Fibroblast of villous mesenchyme (primary cell): ENCODE data around the gene VWA1. TPM values are rescaled to one million over a fixed set of nuclear protein-coding genes. Genes with fewer than 3 reads are reported as not detected.
"Not testable (repeated sequence)": the region's sequence is repeated elsewhere in the genome, so short reads cannot be mapped to it uniquely, and the experiment has no call there.

Source experiments
- DNase-seq: peaks from one replicate; pipeline ENCODE4 v3.0.0-alpha.2; 2010; ENCODE audit warnings: low read depth
- H3K4me3 ChIP-seq: 2 replicates; pipeline ENCODE4 v1.5.1; 2011; ENCODE audit warnings: low read depth, mild to moderate bottlenecking, low read length
- CTCF ChIP-seq: IDR thresholded peaks from 2 replicates; pipeline ENCODE4 v1.5.1; 2012; ENCODE audit warnings: low read depth, mild to moderate bottlenecking, low read length; ENCODE audit not compliant: insufficient read depth
- total RNA-seq: library from RNA; depleted of rRNA; stranded (reverse); fragments of >200 nt; gene quantifications from 2 replicates; pipeline ENCODE4 v1.2.3, GENCODE V29; 2012

VWA1 gene
- total RNA-seq, 1 donor = 5.6 TPM

DNA sequence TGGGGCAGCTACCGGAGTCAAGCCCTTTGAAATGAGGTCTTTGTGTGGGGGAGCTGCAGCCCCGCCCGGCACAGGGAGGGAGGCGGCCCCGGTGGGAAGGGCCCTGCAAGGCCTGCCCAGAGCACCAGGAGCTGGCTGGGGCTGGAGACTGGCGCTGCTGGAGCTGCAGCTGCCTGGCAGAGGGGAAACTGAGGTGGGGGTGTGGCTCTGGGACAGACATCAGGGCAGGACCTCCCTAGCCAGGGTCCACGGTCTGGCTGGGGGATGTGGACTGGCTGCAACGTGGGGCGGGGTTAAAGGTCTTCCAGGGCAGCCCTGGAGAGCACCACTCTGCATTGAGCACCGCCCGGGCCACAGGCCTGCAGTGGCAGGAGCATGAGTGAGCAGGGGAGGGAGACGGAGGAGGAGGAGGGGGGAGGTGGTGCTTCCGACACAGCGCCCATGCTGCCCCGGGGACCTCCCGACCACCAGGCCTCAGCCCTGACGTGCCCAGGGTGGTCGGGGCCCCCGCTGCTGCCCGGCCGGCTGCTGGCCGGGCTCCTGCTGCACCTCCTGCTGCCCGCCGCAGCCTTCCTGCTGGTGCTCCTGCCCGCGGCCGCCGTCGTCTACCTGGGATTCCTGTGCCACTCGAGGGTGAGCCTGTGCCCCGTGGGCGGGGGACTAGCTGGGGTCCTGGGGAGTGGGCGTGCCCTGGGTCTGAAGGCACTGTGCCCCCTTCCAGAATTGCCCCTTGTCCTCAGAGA is 9.6 kb upstream of the VWA1 start:
- DNase-seq = no peak
- no peak overlapping the region for H3K4me3 ChIP-seq
- no peak for TF ChIP-seq CTCF

GRCh38 chr1:1426496-1427105 is 8.9 kb upstream of the VWA1 start:
- no peak overlapping the region for H3K4me3 ChIP-seq
- TF ChIP-seq CTCF = no peak
- no peak for DNase-seq

- peak overlapping the region; percentile 48 for H3K4me3 ChIP-seq
- DNase-seq = no peak
- TF ChIP-seq CTCF = no peak
Measured at GRCh38 chr1:1427106-1427819, 8.2 kb upstream of the VWA1 start.

GRCh38 chr1:1427820-1428148 is 7.7 kb upstream of the VWA1 start:
- DNase-seq = no peak
- H3K4me3 ChIP-seq = peak overlapping the region; percentile 48

GRCh38 chr1:1428174-1428573 is 7.3 kb upstream of the VWA1 start:
- H3K4me3 ChIP-seq = no peak overlapping the region
- no peak for TF ChIP-seq CTCF
- no peak for DNase-seq

More at GRCh38 chr1:1427820-1428148, 7.7 kb upstream of the VWA1 start:
- no peak for TF ChIP-seq CTCF

DNA sequence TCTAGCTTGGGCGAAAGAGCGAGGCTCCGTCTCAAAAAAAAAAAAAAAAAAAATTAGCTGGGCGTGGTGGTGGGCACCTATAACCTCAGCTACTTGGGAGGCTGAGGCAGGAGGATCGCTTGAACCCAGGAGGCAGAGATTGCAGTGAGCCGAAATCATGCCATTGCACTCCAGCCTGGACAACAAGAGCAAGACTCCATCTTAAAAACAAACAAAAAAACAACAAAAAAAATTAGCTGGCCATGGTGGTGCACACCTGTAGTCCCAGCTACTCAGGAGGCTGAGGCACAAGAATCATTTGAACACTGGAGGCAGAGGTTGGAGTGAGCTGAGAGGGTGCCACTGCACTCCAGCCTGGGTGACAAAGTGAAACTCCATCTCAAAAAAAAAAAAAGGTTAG is 6.5 kb upstream of the VWA1 start:
- not testable (repeated sequence) for H3K4me3 ChIP-seq, DNase-seq

- no peak for TF ChIP-seq CTCF
- DNase-seq = peak; percentile 61
- no peak overlapping the region for H3K4me3 ChIP-seq
Measured at GRCh38 chr1:1429671-1430073, 5.8 kb upstream of the VWA1 start.
